Activated naive CD8-positive, alpha-beta T cell treated with anti-CD3 and anti-CD28 coated beads, Interleukin-2, amount 50 U/mL, for 24 hours (primary cell): Measurements from ENCODE around the gene RANBP3L.
"Not testable (repeated sequence)": the region's sequence is repeated elsewhere in the genome, so short reads cannot be mapped to it uniquely, and the experiment has no call there.

Experiments
- ATAC-seq: fragments of 150-1000 bp; cut with Tn5 transposase; one replicate; pipeline ENCODE4 v1.10.0; 2021
- DNase-seq: peaks from one replicate; pipeline ENCODE4 v3.0.0; 2021
- H3K27ac Mint-ChIP-seq: one replicate; pipeline ENCODE4 v1.8.0; 2021; ENCODE audit warnings: mild to moderate bottlenecking, mixed read lengths
- H3K27me3 Mint-ChIP-seq: one replicate; pipeline ENCODE4 v1.8.0; 2021; ENCODE audit warnings: mixed read lengths
- H3K36me3 Mint-ChIP-seq: one replicate; pipeline ENCODE4 v1.8.0; 2021; ENCODE audit warnings: low read depth, mixed read lengths
- H3K4me1 Mint-ChIP-seq: one replicate; pipeline ENCODE4 v1.8.0; 2021; ENCODE audit warnings: mixed read lengths
- H3K4me3 Mint-ChIP-seq: one replicate; pipeline ENCODE4 v1.8.0; 2021; ENCODE audit warnings: mild to moderate bottlenecking, moderate library complexity, mixed read lengths
- H3K9me3 Mint-ChIP-seq: one replicate; pipeline ENCODE4 v1.8.0; 2021; ENCODE audit warnings: mixed read lengths

Gene RANBP3L

DNA sequence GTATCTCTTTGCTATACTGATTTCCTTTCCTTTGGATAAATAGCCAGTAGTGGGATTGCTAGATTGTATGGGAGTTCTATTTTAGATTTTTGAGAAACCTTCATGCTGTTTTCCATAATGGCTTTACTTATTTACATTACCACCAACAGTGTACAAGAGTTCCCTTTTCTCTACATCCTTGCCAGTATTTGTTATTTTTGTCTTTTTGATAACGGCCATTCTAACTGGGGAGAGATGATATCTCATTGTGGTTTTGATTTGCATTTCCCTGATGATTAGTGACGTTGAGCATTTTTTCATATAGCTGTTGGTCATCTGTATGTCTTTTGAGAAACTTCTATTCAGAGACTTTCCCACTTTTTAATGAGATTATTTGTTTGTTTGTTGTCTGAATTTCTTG, 85.8 kb downstream of the RANBP3L start:
- no peak overlapping the region for H3K4me3 Mint-ChIP-seq
- H3K36me3 Mint-ChIP-seq, result peaks cover 19% of the 10 kb centered on the region
- DNase-seq, result no peak
- no peaks in the 10 kb centered on the region for H3K4me1 Mint-ChIP-seq
- ATAC-seq, result no peak
- H3K27ac Mint-ChIP-seq, result no peak overlapping the region
- no peaks in the 10 kb centered on the region for H3K9me3 Mint-ChIP-seq
- H3K27me3 Mint-ChIP-seq, result no peaks in the 10 kb centered on the region

DNA sequence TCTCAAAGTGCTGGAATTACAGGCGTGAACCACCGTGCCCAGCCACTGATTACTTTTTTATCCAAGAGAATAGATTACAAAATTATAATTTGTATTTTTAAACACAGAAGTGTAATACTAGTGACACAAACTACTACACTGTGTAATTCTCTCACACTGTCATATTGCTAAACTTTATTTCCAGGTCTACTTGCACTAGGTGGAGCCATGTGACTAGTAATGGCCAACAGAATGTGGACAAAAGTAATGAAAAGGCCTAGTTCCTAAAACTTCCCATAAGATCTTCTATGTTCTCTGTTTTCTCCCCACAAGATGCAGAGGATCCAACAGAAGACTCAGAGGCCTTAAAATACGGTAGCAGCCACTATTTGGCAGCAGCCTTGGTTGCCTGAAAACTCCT, 87.3 kb downstream of the RANBP3L start:
- ATAC-seq, result no peak
- Mint-ChIP-seq H3K4me1 (no peaks in the 10 kb centered on the region), H3K9me3 (no peaks in the 10 kb centered on the region), H3K27ac (no peak overlapping the region), H3K36me3 (peaks cover 15% of the 10 kb centered on the region), H3K4me3 (no peak overlapping the region), H3K27me3 (no peaks in the 10 kb centered on the region)
- no peak for DNase-seq

DNA sequence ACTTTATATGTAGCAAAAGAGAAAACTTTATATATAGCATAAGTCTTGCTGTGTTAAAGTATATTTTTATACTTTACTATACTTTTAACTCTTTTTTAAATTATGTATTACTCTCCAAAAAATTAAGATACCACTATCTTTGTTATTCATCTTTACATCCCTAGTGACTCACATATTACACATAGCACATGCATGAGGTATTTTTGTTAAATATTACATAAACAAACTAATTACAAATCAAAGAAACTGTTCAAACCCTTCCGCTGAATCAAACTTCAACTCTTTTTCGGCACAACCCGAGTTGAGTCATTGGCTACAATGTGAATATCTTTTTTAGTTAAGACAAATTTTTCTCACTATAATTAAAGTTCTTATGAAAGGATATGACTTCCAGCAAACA, 92.0 kb downstream of the RANBP3L start:
- ATAC-seq (no peak), DNase-seq (no peak)
- Mint-ChIP-seq H3K9me3 (no peaks in the 10 kb centered on the region), H3K36me3 (peaks cover 24% of the 10 kb centered on the region), H3K4me1 (no peaks in the 10 kb centered on the region), H3K4me3 (no peak overlapping the region), H3K27me3 (no peaks in the 10 kb centered on the region), H3K27ac (no peak overlapping the region)

DNA sequence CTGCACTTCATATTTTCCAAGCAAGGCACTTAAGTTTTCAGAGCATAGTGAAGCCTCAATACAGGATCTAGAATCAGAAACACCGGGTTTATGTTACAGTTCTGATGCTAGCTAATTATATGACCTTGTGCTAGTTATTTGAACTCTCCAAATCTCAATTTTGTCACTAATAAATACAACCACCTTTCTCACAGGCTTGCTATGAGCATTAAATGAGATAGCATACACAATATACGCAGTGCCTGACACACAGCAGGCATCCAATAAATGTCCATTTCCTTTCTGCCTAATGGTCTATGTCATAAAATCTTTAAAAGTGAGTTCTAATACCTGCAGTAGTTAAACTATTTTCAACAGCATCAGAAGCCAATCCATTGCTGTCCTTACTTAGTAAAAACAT, 92.9 kb downstream of the RANBP3L start:
- Mint-ChIP-seq H3K4me1 (no peaks in the 10 kb centered on the region), H3K4me3 (no peak overlapping the region), H3K36me3 (peaks cover 23% of the 10 kb centered on the region), H3K9me3 (no peaks in the 10 kb centered on the region), H3K27ac (no peak overlapping the region), H3K27me3 (no peaks in the 10 kb centered on the region)
- ATAC-seq (no peak), DNase-seq (no peak)

DNA sequence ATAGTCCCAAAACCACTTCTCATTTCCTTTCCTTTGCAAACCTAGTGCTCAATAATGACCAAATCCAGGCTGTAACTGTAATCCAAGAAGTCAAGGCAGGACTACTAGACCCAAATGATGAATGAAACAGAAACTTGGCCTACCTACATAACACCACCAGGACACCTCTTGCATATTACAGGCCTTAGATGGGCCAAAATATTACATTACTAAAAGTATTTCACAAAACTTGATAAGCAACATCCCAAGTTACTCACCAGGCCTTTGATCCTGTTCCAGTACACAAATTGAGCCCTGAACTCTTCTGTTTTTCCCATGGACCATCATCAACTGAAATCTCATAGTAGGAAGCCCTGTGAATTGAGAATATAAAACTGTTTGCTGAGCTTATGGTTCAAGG, 94.8 kb downstream of the RANBP3L start:
- ATAC-seq, result no peak
- Mint-ChIP-seq H3K4me1 (peaks cover 2% of the 10 kb centered on the region), H3K36me3 (peaks cover 24% of the 10 kb centered on the region)

DNA sequence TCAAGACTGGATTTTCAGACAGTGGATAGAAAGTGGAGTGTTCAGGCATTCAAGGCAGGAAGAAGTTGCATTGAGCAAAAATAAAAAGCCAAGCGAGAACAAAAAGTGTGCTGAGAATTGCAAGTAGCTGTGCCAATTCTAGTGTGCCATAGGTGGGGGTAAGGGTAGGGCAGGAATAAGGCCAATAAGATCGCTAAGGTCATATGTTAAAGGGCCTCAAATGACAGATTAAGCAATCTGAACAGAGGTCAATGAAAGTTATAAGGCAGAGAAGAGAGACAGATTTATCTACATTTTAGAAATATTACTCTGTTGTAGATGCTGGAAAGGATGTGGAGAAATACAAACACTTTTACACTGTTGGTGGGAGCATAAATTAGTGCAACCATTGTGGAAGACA, 96.4 kb downstream of the RANBP3L start:
- no peak overlapping the region for H3K27ac Mint-ChIP-seq
- DNase-seq (no peak), ATAC-seq (no peak)
- no peaks in the 10 kb centered on the region for H3K27me3 Mint-ChIP-seq
- no peak overlapping the region for H3K4me3 Mint-ChIP-seq
- no peaks in the 10 kb centered on the region for H3K9me3 Mint-ChIP-seq
- peaks cover 22% of the 10 kb centered on the region for H3K36me3 Mint-ChIP-seq
- H3K4me1 Mint-ChIP-seq, result peaks cover 2% of the 10 kb centered on the region

More for the DNA sequence above, 94.8 kb downstream of the RANBP3L start:
- no peak overlapping the region for H3K27ac Mint-ChIP-seq
- H3K9me3 Mint-ChIP-seq, result no peaks in the 10 kb centered on the region
- H3K4me3 Mint-ChIP-seq, result no peak overlapping the region
- no peak for DNase-seq
- no peaks in the 10 kb centered on the region for H3K27me3 Mint-ChIP-seq

DNA sequence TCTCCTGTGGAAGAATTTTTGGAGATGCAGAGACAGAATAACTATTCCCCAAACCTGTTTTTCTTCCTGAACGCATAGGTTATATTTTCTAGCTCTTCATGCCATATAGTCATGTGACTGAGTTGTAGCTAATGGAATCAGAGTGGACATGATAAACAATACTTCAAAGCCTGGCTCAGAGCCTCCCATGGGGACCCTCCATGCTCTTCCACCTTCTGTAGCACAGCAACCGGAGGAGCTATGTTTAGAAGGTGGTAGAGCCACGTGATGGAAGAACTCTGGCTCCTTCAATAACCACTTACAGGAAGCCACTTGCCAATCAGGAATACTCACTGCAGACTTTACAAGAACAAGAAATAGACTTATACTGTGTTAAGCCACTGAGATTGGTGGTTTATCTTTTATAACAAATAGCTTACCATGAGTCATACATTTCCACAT, 99.2 kb downstream of the RANBP3L start:
- Mint-ChIP-seq H3K9me3 (no peaks in the 10 kb centered on the region), H3K27me3 (no peaks in the 10 kb centered on the region), H3K4me1 (peaks cover 2% of the 10 kb centered on the region), H3K27ac (no peak overlapping the region), H3K36me3 (peaks cover 27% of the 10 kb centered on the region), H3K4me3 (no peak overlapping the region)
- ATAC-seq (no peak), DNase-seq (no peak)

DNA sequence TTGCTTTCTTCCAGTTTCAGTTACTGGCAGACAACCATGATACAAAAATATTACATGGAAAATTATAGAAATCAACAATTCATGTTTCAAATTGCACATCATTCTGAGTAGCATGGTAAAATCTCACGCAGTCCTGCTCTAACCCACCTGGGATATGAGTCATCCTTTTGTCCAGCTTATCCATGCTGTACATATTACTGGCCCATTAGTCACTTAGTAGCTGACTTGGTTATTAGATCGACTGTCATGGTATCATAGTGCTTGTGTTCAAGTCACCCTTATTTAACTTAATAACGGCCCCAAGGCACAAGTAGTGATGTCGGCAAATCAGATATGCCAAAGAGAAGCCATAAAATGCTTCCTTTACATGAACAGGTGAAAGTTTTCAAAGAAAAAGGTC, 101.2 kb downstream of the RANBP3L start:
- Mint-ChIP-seq H3K4me3 (no peak overlapping the region), H3K36me3 (peaks cover 33% of the 10 kb centered on the region), H3K27ac (no peak overlapping the region), H3K9me3 (no peaks in the 10 kb centered on the region), H3K4me1 (peaks cover 2% of the 10 kb centered on the region), H3K27me3 (no peaks in the 10 kb centered on the region)
- ATAC-seq, result no peak
- DNase-seq, result no peak

DNA sequence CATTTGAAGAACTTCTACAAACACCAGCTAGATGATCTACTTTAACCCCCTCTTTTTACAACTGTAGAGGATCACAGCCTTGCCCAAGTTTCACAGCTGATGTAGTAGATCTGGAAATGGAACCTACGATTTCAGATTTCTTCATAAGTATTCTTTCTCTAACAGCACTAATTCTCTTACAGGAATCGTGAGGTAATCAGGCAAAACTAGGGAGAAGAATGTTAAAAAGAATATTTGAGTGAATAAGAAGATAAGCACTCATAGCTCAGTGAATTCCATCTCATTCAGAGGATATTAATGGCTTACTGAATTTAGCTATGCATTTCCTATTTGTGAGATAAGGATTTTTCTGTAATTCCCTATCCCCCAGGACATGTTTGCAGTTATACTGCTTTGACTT, 102.1 kb downstream of the RANBP3L start:
- DNase-seq, result no peak
- no peak for ATAC-seq
- H3K4me3 Mint-ChIP-seq, result no peak overlapping the region
- H3K36me3 Mint-ChIP-seq, result peaks cover 34% of the 10 kb centered on the region
- peaks cover 2% of the 10 kb centered on the region for H3K4me1 Mint-ChIP-seq
- H3K9me3 Mint-ChIP-seq, result no peaks in the 10 kb centered on the region
- H3K27ac Mint-ChIP-seq, result no peak overlapping the region
- H3K27me3 Mint-ChIP-seq, result no peaks in the 10 kb centered on the region

DNA sequence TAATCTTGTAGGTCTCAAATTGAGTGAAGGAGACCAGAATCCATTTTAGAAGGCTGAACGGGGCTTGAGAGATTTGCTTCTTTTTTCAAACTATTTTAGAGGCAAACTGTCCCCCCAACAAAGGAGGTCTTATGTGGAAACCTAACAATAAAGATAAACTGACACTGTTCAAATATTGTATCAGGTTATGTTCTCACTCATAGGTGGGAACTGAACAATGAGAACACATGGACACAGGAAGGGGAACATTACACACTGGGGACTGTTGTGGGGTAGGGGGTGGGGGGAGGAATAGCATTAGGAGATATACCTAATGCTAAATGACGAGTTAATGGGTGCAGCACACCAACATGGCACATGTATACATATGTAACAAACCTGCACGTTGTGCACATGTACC, 102.9 kb downstream of the RANBP3L start:
- not testable (repeated sequence) for DNase-seq, H3K9me3 Mint-ChIP-seq, ATAC-seq, H3K27me3 Mint-ChIP-seq, H3K4me3 Mint-ChIP-seq, H3K27ac Mint-ChIP-seq, H3K4me1 Mint-ChIP-seq
- peaks cover 39% of the 10 kb centered on the region for H3K36me3 Mint-ChIP-seq
